Renal pelvis (tissue), 4 donors: ENCODE data around the gene KSR1. TPM values are rescaled to one million over a fixed set of nuclear protein-coding genes. Genes with fewer than 3 reads are reported as not detected.

Source experiments
- DNase-seq: peaks from one replicate; pipeline ENCODE4 v3.0.0-alpha.2; 2013
- polyA plus RNA-seq, 3 donors: library from polyadenylated mRNA; unstranded; fragments of 120-200 nt; gene quantifications; one replicate each; pipeline ENCODE4 v1.2.1, GENCODE V29; 2013; ENCODE audit not compliant: insufficient read length in 3 of 3

The KSR1 gene
- polyA plus RNA-seq, 3 donors, result 44.8 to 79.0 (median 77.5) TPM

- no peak for DNase-seq
Measured at GRCh38 chr17:27568216-27568615, 112.0 kb downstream of the KSR1 start.

- no peak for DNase-seq
Measured at GRCh38 chr17:27568811-27569210, 112.6 kb downstream of the KSR1 start.

GRCh38 chr17:27569257-27569722 is 113.0 kb downstream of the KSR1 start:
- no peak for DNase-seq

GRCh38 chr17:27569884-27570577 is 113.8 kb downstream of the KSR1 start:
- DNase-seq, result no peak

GRCh38 chr17:27570578-27570914 is 114.3 kb downstream of the KSR1 start:
- DNase-seq, result no peak

GRCh38 chr17:27571563-27572352 is 115.5 kb downstream of the KSR1 start:
- DNase-seq, result no peak

GRCh38 chr17:27572665-27573064 is 116.4 kb downstream of the KSR1 start:
- no peak for DNase-seq

- DNase-seq, result no peak
Measured at GRCh38 chr17:27573548-27573947, 117.3 kb downstream of the KSR1 start.

- DNase-seq, result no peak
Measured at GRCh38 chr17:27573971-27574525, 117.8 kb downstream of the KSR1 start.

GRCh38 chr17:27575096-27575911 is 119.1 kb downstream of the KSR1 start:
- no peak for DNase-seq

- no peak for DNase-seq
Measured at GRCh38 chr17:27575912-27576252, 119.6 kb downstream of the KSR1 start.

GRCh38 chr17:27576477-27577083 is 120.3 kb downstream of the KSR1 start:
- DNase-seq, result no peak

- no peak for DNase-seq
Measured at GRCh38 chr17:27577121-27577761, 121.0 kb downstream of the KSR1 start.

- no peak for DNase-seq
Measured at GRCh38 chr17:27577884-27578717, 121.9 kb downstream of the KSR1 start.

- no peak for DNase-seq
Measured at GRCh38 chr17:27578718-27579085, 122.5 kb downstream of the KSR1 start.

- DNase-seq, result no peak
Measured at GRCh38 chr17:27579304-27579703, 123.1 kb downstream of the KSR1 start.

- DNase-seq, result no peak
Measured at GRCh38 chr17:27579897-27580321, 123.7 kb downstream of the KSR1 start.

GRCh38 chr17:27581016-27581415 is 124.8 kb downstream of the KSR1 start:
- no peak for DNase-seq

- DNase-seq, result no peak
Measured at GRCh38 chr17:27582696-27583095, 126.4 kb downstream of the KSR1 start.

GRCh38 chr17:27585153-27585681 is 129.0 kb downstream of the KSR1 start:
- no peak for DNase-seq
